A549 (cell line): ENCODE results near the gene SHF. TPM values are rescaled to one million over a fixed set of nuclear protein-coding genes. Genes with fewer than 3 reads are reported as not detected.

Experiments
- ATAC-seq, 2 experiments: fragments of 200-7000 bp in 1 of 2; fragments of >200 bp in 1 of 2; cut with Nextera tagmentation in 1 of 2; cut with Tn5 transposase in 1 of 2; 3 replicates each; pipeline versions ENCODE4 v1.8.0 to v1.9.1; 2018 to 2020; ENCODE audit warnings: mild to moderate bottlenecking in 1 of 2, moderate library complexity in 1 of 2
- CTCF ChIA-PET: fragments of 300-600 bp; sonication (Branson Sonifier 250); formaldehyde crosslinking; extraction: SDS; loops from one replicate; lab custom pipeline; 2021; ENCODE audit warnings: antibody characterized with exemption, inconsistent platforms; lab: Yijun Ruan, JAX
- POLR2A ChIA-PET: fragments of 350-600 bp; formaldehyde crosslinking; extraction: SDS; loops from one replicate; lab custom pipeline; 2021; ENCODE audit warnings: antibody characterized with exemption, inconsistent platforms; lab: Yijun Ruan, JAX
- DNase-seq, 2 experiments: peaks; one replicate each; pipeline versions ENCODE4 v3.0.0 to v3.0.0-alpha.2; 2011 to 2016; ENCODE audit warnings: low read depth in 1 of 2, low spot score in 1 of 2
- FAIRE-seq: peaks from 2 replicates; lab custom pipeline; 2011; peaks lifted over from hg19 to GRCh38; lab: Jason Lieb, UNC
- H3K27ac ChIP-seq, 2 experiments: fragments of >200 bp; sonication (Bioruptor Twin); formaldehyde crosslinking; 3 replicates each; pipeline ENCODE4 v1.5.1; 2016 to 2017
- H3K4me1 ChIP-seq: fragments of >200 bp; sonication (Bioruptor Twin); formaldehyde crosslinking; 3 replicates; pipeline ENCODE4 v1.6.1; 2016
- H3K4me2 ChIP-seq: fragments of >200 bp; sonication (Bioruptor Twin); formaldehyde crosslinking; 3 replicates; pipeline ENCODE4 v1.6.1; 2016
- H3K4me3 ChIP-seq: fragments of >200 bp; sonication (Bioruptor Twin); formaldehyde crosslinking; 3 replicates; pipeline ENCODE4 v1.5.1; 2016
- H3K9me3 ChIP-seq: fragments of >200 bp; sonication (Bioruptor Twin); formaldehyde crosslinking; 3 replicates; pipeline ENCODE4 v1.6.1; 2016
- CBX8 ChIP-seq: fragments of 200-600 bp; sonication (generic); IDR thresholded peaks from 2 replicates; pipeline ENCODE4 v1.6.1; 2016
- CHD2 ChIP-seq: fragments of 150-350 bp; IDR thresholded peaks from 2 replicates; pipeline ENCODE4 v1.6.1; 2014; ENCODE audit warnings: low read length; ENCODE audit not compliant: partially characterized antibody
- CHD4 ChIP-seq: fragments of 200-600 bp; sonication (generic); IDR thresholded peaks from 2 replicates; pipeline ENCODE4 v1.6.1; 2016; ENCODE audit warnings: antibody characterized with exemption, mild to moderate bottlenecking, borderline replicate concordance
- EHF ChIP-seq: fragments of 250-450 bp; sonication (Bioruptor Pico); IDR thresholded peaks from 2 replicates; pipeline ENCODE4 v1.5.0; 2020; ENCODE audit warnings: mild to moderate bottlenecking
- ESRRA ChIP-seq: fragments of 150-350 bp; IDR thresholded peaks from 2 replicates; pipeline ENCODE4 v1.6.1; 2014; ENCODE audit warnings: mild to moderate bottlenecking, low read length, borderline replicate concordance
- FOSL2 ChIP-seq, 2 experiments: fragments of 450-650 bp in 1 of 2; fragments of >200 bp in 1 of 2; sonication (Bioruptor Twin) in 1 of 2; formaldehyde crosslinking; IDR thresholded peaks; 2 replicates each; pipeline versions ENCODE4 v1.5.0 to v1.6.1; 2016 to 2020; ENCODE audit warnings: mild to moderate bottlenecking in 1 of 2, moderate library complexity in 1 of 2
- FOXS1 ChIP-seq: fragments of 250-450 bp; sonication (Bioruptor Pico); IDR thresholded peaks from 2 replicates; pipeline ENCODE4 v1.5.0; 2020; ENCODE audit warnings: mild to moderate bottlenecking, moderate library complexity
- GATA3 ChIP-seq: IDR thresholded peaks from 2 replicates; pipeline ENCODE4 v1.6.1; 2012; ENCODE audit warnings: borderline replicate concordance
- HDAC2 ChIP-seq: fragments of 200-600 bp; sonication (generic); IDR thresholded peaks from 2 replicates; pipeline ENCODE4 v1.6.1; 2016
- HOXB13 ChIP-seq: fragments of 250-450 bp; sonication (Bioruptor Pico); IDR thresholded peaks from 2 replicates; pipeline ENCODE4 v1.5.0; 2020; ENCODE audit warnings: low read depth, mild to moderate bottlenecking, moderate library complexity
- HOXB5 ChIP-seq: fragments of 250-450 bp; sonication (Bioruptor Pico); IDR thresholded peaks from 2 replicates; pipeline ENCODE4 v1.5.0; 2020; ENCODE audit warnings: mild to moderate bottlenecking, moderate library complexity
- JUNB ChIP-seq: fragments of >200 bp; sonication (Bioruptor Twin); formaldehyde crosslinking; IDR thresholded peaks from 2 replicates; pipeline ENCODE4 v1.6.1; 2016
- MAFK ChIP-seq: fragments of 450-650 bp; IDR thresholded peaks from 2 replicates; pipeline ENCODE4 v1.6.1; 2014; ENCODE audit not compliant: partially characterized antibody
- MAZ ChIP-seq: fragments of 150-350 bp; IDR thresholded peaks from 2 replicates; pipeline ENCODE4 v1.6.1; 2014; ENCODE audit warnings: antibody characterized with exemption, low read depth, low read length, borderline replicate concordance
- NR3C1 ChIP-seq: fragments of >200 bp; sonication (Bioruptor Twin); formaldehyde crosslinking; IDR thresholded peaks from 3 replicates; pipeline ENCODE4 v1.6.1; 2017
- POLR2A ChIP-seq: IDR thresholded peaks from 2 replicates; pipeline ENCODE4 v1.6.1; 2012; ENCODE audit warnings: mild to moderate bottlenecking, low read length
- POLR2AphosphoS2 ChIP-seq: conservative IDR thresholded peaks from 2 replicates; pipeline ENCODE4 v1.6.1; 2012; ENCODE audit warnings: low read length, improper control_type of control experiment, inconsistent platforms
- RARB ChIP-seq: fragments of 250-450 bp; sonication (Bioruptor Pico); IDR thresholded peaks from 2 replicates; pipeline ENCODE4 v1.8.0; 2021; ENCODE audit warnings: mild to moderate bottlenecking, moderate library complexity
- RCOR1 ChIP-seq: fragments of 150-350 bp; IDR thresholded peaks from 2 replicates; pipeline ENCODE4 v1.6.1; 2014; ENCODE audit warnings: antibody characterized with exemption, low read length, low read depth
- RFX5 ChIP-seq: fragments of 450-650 bp; IDR thresholded peaks from 2 replicates; pipeline ENCODE4 v1.7.1; 2014; ENCODE audit warnings: antibody characterized with exemption, mild to moderate bottlenecking, moderate library complexity
- RNF2 ChIP-seq: fragments of 200-600 bp; sonication (generic); IDR thresholded peaks from 2 replicates; pipeline ENCODE4 v1.6.1; 2016; ENCODE audit warnings: low read depth, mild to moderate bottlenecking, antibody characterized with exemption, moderate library complexity, borderline replicate concordance
- SMC3 ChIP-seq: fragments of >200 bp; sonication (Bioruptor Twin); formaldehyde crosslinking; IDR thresholded peaks from 3 replicates; pipeline ENCODE4 v1.6.1; 2018; ENCODE audit warnings: inconsistent platforms
- ZC3H11A ChIP-seq: fragments of 450-650 bp; IDR thresholded peaks from 2 replicates; pipeline ENCODE4 v1.6.1; 2014; ENCODE audit warnings: antibody characterized with exemption, mild to moderate bottlenecking
- ZSCAN20 ChIP-seq: fragments of 250-450 bp; sonication (Bioruptor Pico); IDR thresholded peaks from 2 replicates; pipeline ENCODE4 v1.8.0; 2022; ENCODE audit warnings: mild to moderate bottlenecking, moderate library complexity
- WGBS: methylation state at CpG from one replicate; pipeline ENCODE4 v1.1.6; 2017; ENCODE audit errors: missing lambda C conversion rate; 5-methylcytosine and 5-hydroxymethylcytosine counted together
- polyA plus RNA-seq, 4 experiments: library from polyadenylated mRNA; depleted of rRNA in 3 of 4; stranded (reverse); fragments of >200 nt; fragmentation: RNase III in 1 of 4; extraction: RNeasy Plus Mini Kit Qiagen cat#74134 plus additional on column Dnase treatment in 1 of 4; gene quantifications; 2 replicates in 3 of 4; 3 replicates in 1 of 4; pipeline ENCODE4 v1.2.3, GENCODE V29; 2011 to 2017
- TF ChIP-seq, protein P1 (sequence below): fragments of >200 bp; sonication (Bioruptor Twin); formaldehyde crosslinking; IDR thresholded peaks from 2 replicates; pipeline ENCODE4 v1.6.1; 2016
- TF ChIP-seq, protein P2 (sequence below): fragments of 250-450 bp; sonication (Bioruptor Pico); IDR thresholded peaks from 2 replicates; pipeline ENCODE4 v1.5.0; 2021; ENCODE audit warnings: mild to moderate bottlenecking, moderate library complexity, borderline replicate concordance
- TF ChIP-seq, protein P3 (sequence below): fragments of >200 bp; sonication (Bioruptor Twin); formaldehyde crosslinking; IDR thresholded peaks from 3 replicates; pipeline ENCODE4 v1.6.1; 2016
- TF ChIP-seq, protein P4 (sequence below): IDR thresholded peaks from 2 replicates; pipeline ENCODE4 v1.6.1; 2012
- TF ChIP-seq, protein P5 (sequence below): fragments of >200 bp; sonication (Bioruptor Twin); formaldehyde crosslinking; IDR thresholded peaks from 3 replicates; pipeline ENCODE4 v1.5.1; 2016

Gene SHF
- polyA plus RNA-seq, 2 of the 4 experiments (the other 2 are of a cell fraction), result 0.36 to 0.85 TPM

DNA sequence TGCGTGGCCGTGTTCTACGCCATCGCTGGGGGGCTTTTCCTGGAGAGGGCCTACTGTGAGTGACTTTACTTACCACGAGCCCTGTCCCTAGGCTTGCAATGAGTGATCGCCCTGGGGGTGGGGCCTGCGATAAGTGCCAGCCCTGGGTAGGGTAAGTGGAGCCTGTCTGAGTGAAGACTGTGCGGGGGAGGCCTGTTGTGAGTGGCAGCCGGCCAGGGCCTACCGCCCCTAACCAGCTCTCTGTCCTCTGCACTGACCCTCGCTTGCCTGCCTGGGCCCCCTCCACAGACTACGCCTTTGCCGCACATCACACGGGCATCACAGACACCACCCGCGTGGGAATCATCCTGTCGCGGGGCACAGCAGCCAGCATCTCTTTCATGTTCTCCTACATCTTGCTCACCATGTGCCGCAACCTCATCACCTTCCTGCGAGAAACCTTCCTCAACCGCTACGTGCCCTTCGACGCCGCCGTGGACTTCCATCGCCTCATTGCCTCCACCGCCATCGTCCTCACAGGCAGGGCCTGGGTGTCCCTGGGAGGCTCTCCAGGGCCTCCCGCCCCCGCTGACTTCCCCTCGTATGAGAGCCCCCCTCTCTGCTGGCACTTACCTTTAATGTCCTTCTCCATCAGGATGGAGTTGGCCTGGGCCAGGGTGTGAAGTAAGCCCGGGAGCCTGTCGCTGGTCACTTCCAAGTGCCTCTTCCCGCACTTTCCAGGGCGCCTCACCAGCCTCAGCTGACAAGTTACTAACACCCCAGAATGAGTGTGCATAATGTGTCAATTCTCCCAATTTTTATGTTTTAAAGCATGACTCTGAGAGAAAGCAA is 35.6 kb downstream of the SHF start:
- Histone ChIP-seq H3K4me2 (no peak overlapping the region), H3K9me3 (no peaks in the 10 kb centered on the region), H3K4me3 (no peak overlapping the region), H3K4me1 (no peaks in the 10 kb centered on the region), H3K27ac (no peak overlapping the region)
- TF ChIP-seq GATA3, result no peak
- no peak for TF ChIP-seq JUNB
- TF ChIP-seq, protein P1, sequence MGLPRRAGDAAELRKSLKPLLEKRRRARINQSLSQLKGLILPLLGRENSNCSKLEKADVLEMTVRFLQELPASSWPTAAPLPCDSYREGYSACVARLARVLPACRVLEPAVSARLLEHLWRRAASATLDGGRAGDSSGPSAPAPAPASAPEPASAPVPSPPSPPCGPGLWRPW, result no peak
- TF ChIP-seq RARB, result no peak
- TF ChIP-seq CHD4, result no peak
- TF ChIP-seq CBX8, result no peak
- TF ChIP-seq HOXB13 (CRISPR knock-in tag), result no peak
- TF ChIP-seq ESRRA, result no peak
- TF ChIP-seq POLR2A, result no peak
- TF ChIP-seq, protein P2, sequence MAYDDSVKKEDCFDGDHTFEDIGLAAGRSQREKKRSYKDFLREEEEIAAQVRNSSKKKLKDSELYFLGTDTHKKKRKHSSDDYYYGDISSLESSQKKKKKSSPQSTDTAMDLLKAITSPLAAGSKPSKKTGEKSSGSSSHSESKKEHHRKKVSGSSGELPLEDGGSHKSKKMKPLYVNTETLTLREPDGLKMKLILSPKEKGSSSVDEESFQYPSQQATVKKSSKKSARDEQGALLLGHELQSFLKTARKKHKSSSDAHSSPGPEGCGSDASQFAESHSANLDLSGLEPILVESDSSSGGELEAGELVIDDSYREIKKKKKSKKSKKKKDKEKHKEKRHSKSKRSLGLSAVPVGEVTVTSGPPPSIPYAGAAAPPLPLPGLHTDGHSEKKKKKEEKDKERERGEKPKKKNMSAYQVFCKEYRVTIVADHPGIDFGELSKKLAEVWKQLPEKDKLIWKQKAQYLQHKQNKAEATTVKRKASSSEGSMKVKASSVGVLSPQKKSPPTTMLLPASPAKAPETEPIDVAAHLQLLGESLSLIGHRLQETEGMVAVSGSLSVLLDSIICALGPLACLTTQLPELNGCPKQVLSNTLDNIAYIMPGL (CRISPR knock-in tag), result no peak
- TF ChIP-seq SMC3, result no peak
- TF ChIP-seq ZSCAN20, result no peak
- TF ChIP-seq HOXB5 (CRISPR knock-in tag), result no peak
- no peak for TF ChIP-seq RFX5
- TF ChIP-seq CHD2, result no peak
- no peak for TF ChIP-seq NR3C1
- ATAC-seq, result no peak
- CTCF ChIA-PET, result interaction anchor here (2.5 to 4.0 kb wide), 2 partner anchors 10 kb away, joined by 8 to 30 read pairs; no protein-coding TSS in a partner anchor
- DNase-seq, result no peak
- POLR2A ChIA-PET, result no interaction called here
- 91% methylated on average over 33 of the region's 36 CpGs for WGBS
- FAIRE-seq, result no peak

DNA sequence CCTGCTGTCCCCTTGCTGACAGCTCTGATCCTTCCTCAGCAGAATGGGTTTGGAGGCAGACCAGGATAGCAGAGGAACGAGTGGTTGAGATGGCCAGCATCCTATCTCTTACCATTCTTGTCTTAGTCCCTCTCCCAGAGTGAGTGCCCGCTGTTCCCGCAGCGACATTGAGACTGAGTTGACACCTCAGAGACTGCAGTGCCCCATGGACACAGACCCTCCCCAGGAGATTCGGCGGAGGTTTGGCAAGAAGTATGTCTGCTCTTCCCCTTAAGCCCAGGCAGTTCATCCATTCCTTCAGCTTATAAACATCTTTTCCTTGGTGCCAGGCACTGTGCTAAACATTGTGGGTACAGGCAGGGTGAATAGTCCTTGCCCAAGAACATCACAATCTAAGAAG is 36.8 kb downstream of the SHF start:
- Histone ChIP-seq H3K4me3 (no peak overlapping the region), H3K4me1 (no peaks in the 10 kb centered on the region), H3K9me3 (no peaks in the 10 kb centered on the region)
- POLR2A ChIA-PET, result no interaction called here
- CTCF ChIA-PET, result interaction anchor here (2.3 to 4.0 kb wide), 2 partner anchors 12 to 24 kb away, joined by 6 to 30 read pairs; no protein-coding TSS in a partner anchor
- no peak for ATAC-seq
- no peak for TF ChIP-seq FOSL2 (IDR thresholded peaks at IDR 0.05)
- TF ChIP-seq FOSL2 (CRISPR knock-in tag; IDR thresholded peaks at IDR 0.05), result no peak
- TF ChIP-seq HDAC2, result no peak
- TF ChIP-seq MAFK, result no peak
- no peak for TF ChIP-seq POLR2AphosphoS2
- no peak for TF ChIP-seq EHF (CRISPR knock-in tag)
- TF ChIP-seq RNF2, result no peak
- no peak for TF ChIP-seq MAZ
- TF ChIP-seq, protein P1, result no peak
- no peak for TF ChIP-seq RCOR1
- no peak for TF ChIP-seq CBX8
- TF ChIP-seq, protein P3, sequence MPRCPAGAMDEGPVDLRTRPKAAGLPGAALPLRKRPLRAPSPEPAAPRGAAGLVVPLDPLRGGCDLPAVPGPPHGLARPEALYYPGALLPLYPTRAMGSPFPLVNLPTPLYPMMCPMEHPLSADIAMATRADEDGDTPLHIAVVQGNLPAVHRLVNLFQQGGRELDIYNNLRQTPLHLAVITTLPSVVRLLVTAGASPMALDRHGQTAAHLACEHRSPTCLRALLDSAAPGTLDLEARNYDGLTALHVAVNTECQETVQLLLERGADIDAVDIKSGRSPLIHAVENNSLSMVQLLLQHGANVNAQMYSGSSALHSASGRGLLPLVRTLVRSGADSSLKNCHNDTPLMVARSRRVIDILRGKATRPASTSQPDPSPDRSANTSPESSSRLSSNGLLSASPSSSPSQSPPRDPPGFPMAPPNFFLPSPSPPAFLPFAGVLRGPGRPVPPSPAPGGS, result no peak
- TF ChIP-seq, protein P4, sequence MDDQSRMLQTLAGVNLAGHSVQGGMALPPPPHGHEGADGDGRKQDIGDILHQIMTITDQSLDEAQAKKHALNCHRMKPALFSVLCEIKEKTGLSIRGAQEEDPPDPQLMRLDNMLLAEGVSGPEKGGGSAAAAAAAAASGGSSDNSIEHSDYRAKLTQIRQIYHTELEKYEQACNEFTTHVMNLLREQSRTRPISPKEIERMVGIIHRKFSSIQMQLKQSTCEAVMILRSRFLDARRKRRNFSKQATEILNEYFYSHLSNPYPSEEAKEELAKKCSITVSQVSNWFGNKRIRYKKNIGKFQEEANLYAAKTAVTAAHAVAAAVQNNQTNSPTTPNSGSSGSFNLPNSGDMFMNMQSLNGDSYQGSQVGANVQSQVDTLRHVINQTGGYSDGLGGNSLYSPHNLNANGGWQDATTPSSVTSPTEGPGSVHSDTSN, result no peak
- TF ChIP-seq, protein P5, sequence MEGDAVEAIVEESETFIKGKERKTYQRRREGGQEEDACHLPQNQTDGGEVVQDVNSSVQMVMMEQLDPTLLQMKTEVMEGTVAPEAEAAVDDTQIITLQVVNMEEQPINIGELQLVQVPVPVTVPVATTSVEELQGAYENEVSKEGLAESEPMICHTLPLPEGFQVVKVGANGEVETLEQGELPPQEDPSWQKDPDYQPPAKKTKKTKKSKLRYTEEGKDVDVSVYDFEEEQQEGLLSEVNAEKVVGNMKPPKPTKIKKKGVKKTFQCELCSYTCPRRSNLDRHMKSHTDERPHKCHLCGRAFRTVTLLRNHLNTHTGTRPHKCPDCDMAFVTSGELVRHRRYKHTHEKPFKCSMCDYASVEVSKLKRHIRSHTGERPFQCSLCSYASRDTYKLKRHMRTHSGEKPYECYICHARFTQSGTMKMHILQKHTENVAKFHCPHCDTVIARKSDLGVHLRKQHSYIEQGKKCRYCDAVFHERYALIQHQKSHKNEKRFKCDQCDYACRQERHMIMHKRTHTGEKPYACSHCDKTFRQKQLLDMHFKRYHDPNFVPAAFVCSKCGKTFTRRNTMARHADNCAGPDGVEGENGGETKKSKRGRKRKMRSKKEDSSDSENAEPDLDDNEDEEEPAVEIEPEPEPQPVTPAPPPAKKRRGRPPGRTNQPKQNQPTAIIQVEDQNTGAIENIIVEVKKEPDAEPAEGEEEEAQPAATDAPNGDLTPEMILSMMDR, result no peak
- TF ChIP-seq HOXB5 (CRISPR knock-in tag), result no peak
- no peak for TF ChIP-seq HOXB13 (CRISPR knock-in tag)
- no peak for TF ChIP-seq ZC3H11A
- no peak for TF ChIP-seq FOXS1 (CRISPR knock-in tag)
- TF ChIP-seq, all 56 proteins: peak for 0
- 96% methylated on average over 4 of the region's 6 CpGs for WGBS
- Histone ChIP-seq H3K27ac (no peak overlapping the region), H3K4me2 (no peak overlapping the region)
- FAIRE-seq (no peak), DNase-seq (no peak)
